ENCODE results near the gene MCF2L.

Gene MCF2L

DNA sequence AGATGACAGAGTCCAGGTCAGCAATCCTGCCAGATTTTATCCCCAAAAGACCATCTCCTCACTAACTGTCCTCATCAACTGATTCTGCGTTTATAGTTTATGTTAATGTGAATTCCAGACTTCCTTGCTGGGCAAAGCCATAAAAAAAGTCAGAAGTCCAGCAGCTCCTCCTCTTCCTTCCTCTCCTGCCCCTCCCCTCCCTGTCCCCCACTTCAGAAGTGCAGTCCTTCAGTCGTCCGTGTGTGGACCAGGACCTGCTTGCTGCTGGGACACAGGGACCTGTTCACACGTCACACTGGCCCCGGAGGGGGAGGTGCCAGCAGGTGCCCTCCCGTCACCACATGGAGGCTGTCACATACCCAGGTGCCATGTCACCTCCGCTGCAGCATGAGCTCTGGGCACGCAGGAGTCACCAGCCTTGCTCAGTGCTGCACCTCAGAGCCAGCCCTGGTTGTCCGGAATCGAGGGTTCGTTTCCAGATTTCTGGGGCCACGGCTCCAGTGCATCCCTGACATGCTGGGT lies 4.0 kb upstream of the MCF2L start:
- in situ Hi-C loops (cut with MboI; ENCODE audit: low sequenced_read_pairs, unreplicated experiment) = no loop called here
- TF ChIP-seq, protein P1, sequence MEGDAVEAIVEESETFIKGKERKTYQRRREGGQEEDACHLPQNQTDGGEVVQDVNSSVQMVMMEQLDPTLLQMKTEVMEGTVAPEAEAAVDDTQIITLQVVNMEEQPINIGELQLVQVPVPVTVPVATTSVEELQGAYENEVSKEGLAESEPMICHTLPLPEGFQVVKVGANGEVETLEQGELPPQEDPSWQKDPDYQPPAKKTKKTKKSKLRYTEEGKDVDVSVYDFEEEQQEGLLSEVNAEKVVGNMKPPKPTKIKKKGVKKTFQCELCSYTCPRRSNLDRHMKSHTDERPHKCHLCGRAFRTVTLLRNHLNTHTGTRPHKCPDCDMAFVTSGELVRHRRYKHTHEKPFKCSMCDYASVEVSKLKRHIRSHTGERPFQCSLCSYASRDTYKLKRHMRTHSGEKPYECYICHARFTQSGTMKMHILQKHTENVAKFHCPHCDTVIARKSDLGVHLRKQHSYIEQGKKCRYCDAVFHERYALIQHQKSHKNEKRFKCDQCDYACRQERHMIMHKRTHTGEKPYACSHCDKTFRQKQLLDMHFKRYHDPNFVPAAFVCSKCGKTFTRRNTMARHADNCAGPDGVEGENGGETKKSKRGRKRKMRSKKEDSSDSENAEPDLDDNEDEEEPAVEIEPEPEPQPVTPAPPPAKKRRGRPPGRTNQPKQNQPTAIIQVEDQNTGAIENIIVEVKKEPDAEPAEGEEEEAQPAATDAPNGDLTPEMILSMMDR (IDR thresholded peaks at IDR 0.05; ENCODE audit: borderline replicate concordance, control extremely low read depth, extremely low read depth, insufficient read depth, missing control alignments) = no peak
- no peak for DNase-seq (ENCODE audit: low spot score)

DNA sequence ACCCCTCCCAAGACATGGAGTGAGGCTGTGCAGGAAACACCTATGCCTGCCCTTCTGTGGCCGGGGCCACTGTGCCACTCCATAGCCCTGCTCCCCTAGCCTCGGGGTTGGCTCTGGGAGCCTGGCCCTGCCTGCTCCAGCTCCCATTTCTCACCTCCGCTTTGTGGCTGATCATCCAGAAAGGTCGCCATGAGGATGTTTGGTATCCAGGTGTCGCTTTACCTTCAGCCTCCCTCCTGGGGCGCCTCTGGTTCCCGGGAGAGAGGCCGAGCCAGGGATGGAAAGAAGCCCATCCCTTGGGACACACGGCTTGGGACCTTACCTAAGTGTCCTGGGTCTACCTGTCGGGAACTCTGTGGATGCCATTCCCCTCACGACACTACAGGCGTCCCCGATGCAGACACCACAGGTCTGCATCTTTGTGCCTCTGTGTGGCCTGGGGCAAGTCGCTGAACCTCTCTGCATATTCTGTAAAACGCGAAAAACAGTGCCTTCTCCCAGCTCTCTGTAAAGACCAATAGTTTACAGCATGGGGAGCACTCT lies 3.4 kb upstream of the MCF2L start:
- DNase-seq (ENCODE audit: low spot score) = no peak
- in situ Hi-C loops (cut with MboI; ENCODE audit: low sequenced_read_pairs, unreplicated experiment) = no loop called here
- TF ChIP-seq, protein P1 (IDR thresholded peaks at IDR 0.05; ENCODE audit: borderline replicate concordance, control extremely low read depth, extremely low read depth, insufficient read depth, missing control alignments) = no peak

DNA sequence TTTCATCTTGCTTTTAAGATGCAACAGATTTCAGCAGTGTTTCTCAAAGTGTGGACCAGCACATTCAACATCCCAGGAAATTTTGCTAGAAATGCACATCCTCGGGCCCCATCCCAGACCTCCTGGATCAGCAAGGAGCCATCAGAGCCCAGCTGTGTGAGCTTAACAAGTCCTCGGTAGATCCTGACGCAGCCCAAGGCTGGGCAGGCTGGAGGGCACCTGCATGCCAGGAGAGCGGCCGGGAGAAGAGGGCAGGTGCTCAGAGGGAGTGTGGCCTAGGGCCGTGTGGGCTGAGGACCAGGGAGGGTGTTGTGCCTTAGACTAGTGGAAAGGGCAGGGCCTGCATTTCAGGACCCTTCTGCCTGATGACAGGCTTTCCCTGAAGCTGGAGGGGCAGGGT lies 2.2 kb upstream of the MCF2L start:
- no peak for DNase-seq (ENCODE audit: low spot score)
- TF ChIP-seq, protein P1 (IDR thresholded peaks at IDR 0.05; ENCODE audit: borderline replicate concordance, control extremely low read depth, extremely low read depth, insufficient read depth, missing control alignments) = no peak
- in situ Hi-C loops (cut with MboI; ENCODE audit: low sequenced_read_pairs, unreplicated experiment) = no loop called here

DNA sequence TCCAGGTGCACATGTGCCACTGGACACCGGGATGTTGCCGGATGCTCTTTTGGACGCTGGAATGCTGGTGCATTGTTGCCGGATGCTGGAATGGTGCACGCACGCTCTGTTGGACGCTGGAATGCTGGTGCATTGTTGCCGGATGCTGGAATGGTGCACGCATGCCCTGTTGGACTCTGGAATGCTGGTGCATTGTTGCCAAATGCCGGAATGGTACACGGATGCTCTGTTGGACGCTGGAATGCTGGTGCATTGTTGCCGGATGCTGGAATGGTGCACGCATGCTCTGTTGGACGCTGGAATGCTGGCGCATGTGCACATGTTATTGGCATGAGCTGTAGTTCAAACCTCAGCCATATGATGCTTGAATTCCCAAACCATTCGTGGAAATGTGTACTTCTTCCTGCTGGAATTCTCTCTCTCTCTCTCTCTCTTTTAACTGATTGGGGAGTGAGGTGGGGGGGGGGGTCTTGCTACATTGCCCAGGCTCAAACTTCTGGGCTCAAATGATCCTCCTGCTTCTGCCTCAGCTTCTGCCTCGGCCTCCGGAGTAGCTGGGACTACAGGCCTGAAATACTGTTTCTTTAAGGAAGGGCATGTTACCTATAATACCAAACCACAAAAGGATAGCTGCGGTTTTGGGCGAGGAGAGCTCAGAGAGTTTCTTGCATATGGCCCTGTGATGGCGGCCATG lies 1.2 kb upstream of the MCF2L start:
- TF ChIP-seq, protein P1 (IDR thresholded peaks at IDR 0.05; ENCODE audit: borderline replicate concordance, control extremely low read depth, extremely low read depth, insufficient read depth, missing control alignments) = no peak
- no peak for DNase-seq (ENCODE audit: low spot score)
- in situ Hi-C loops (cut with MboI; ENCODE audit: low sequenced_read_pairs, unreplicated experiment) = no loop called here

DNA sequence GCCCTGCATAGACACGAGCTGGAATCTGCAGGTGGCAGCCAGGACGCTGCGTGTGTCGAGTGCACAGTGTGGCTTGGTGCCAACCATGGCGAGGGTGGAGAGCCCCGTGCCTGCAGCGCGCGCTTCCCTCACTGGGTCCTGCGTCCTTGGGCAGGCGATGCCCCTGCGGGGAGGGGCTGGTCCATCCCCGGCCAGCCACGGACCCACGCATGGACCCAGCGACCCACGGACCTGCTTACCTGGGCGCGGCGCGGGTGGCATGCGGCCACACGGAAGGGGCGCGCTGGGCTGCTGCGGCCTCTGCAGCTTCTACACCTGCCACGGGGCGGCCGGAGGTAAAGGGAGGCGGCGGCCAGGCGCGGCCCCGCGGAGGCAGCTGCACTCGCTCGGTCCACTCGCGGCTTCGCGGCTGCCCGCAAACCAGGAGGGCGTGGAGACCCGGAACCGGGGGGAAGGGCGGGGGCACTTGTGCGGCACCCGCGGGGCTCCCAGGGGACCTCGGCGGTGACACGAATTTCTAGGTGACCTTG lies 569 bp upstream of the MCF2L start:
- in situ Hi-C loops (cut with MboI; ENCODE audit: low sequenced_read_pairs, unreplicated experiment) = no loop called here
- peak; percentile 61 for DNase-seq (ENCODE audit: low spot score)
- TF ChIP-seq, protein P1 (IDR thresholded peaks at IDR 0.05; ENCODE audit: borderline replicate concordance, control extremely low read depth, extremely low read depth, insufficient read depth, missing control alignments) = no peak

DNA sequence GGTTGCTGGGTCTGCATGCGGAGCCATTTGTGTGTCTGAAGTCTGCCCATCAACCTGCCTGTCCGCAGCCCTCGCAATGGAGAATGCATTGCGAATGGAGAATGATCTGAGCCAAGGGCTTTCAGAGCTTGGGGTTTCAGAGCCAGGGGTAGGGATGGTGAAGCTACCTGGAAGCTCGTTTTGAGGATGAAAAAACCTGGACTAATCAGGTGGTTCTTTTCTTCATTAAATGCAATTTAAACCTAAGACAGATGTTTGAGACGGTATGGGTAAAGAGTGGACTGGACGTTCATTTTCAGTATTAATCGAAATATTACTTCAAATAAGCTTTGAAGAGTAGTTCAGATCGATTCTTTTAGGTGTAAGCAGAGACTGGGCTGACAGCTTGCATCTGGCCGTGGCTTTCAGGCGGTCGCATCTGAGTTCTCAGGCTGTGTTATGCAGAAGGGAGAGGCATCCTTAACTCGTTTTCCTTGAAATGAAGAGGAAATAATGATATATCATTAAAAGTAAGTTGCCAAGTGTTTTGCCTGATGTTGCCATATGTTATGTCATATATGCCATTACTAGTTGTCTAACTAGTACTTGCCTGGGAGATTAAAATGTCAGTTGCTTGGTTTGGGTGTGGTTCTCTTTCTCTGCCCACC lies 801 bp downstream of the MCF2L start:
- TF ChIP-seq, protein P1 (IDR thresholded peaks at IDR 0.05; ENCODE audit: borderline replicate concordance, control extremely low read depth, extremely low read depth, insufficient read depth, missing control alignments) = no peak
- in situ Hi-C loops (cut with MboI; ENCODE audit: low sequenced_read_pairs, unreplicated experiment) = no loop called here
- DNase-seq (ENCODE audit: low spot score) = no peak
